HepG2 (cell line): ENCODE data around the gene FHL3. TPM values are rescaled to one million over a fixed set of nuclear protein-coding genes. Genes with fewer than 3 reads are reported as not detected.

Source experiments
- ATF1 ChIP-seq: IDR thresholded peaks from 2 replicates; pipeline ENCODE4 v1.6.1; 2016; ENCODE audit warnings: mild to moderate bottlenecking, control low read depth
- ETS1 ChIP-seq: sonication (generic); formaldehyde crosslinking; IDR thresholded peaks from 2 replicates; pipeline ENCODE4 v1.4.0; 2020; ENCODE audit warnings: missing genetic modification reagents
- FUBP1 ChIP-seq: sonication (generic); formaldehyde crosslinking; IDR thresholded peaks from 2 replicates; pipeline ENCODE4 v1.5.1; 2020; ENCODE audit warnings: missing genetic modification reagents, mild to moderate bottlenecking, borderline replicate concordance
- GTF3A ChIP-seq: sonication (generic); formaldehyde crosslinking; conservative IDR thresholded peaks from 2 replicates; pipeline ENCODE4 v1.4.0; 2020; ENCODE audit warnings: mild to moderate bottlenecking, missing genetic modification reagents
- HMGA1 ChIP-seq: sonication (generic); formaldehyde crosslinking; conservative IDR thresholded peaks from 2 replicates; pipeline ENCODE4 v1.4.0; 2020; ENCODE audit warnings: missing genetic modification reagents
- KLF15 ChIP-seq: sonication (generic); formaldehyde crosslinking; IDR thresholded peaks from 2 replicates; pipeline ENCODE4 v1.8.1; 2023; ENCODE audit warnings: borderline replicate concordance, mild to moderate bottlenecking, inconsistent platforms, missing genetic modification reagents, mixed read lengths
- NCOA5 ChIP-seq: sonication (generic); formaldehyde crosslinking; IDR thresholded peaks from 2 replicates; pipeline ENCODE4 v1.4.0; 2020; ENCODE audit warnings: missing genetic modification reagents
- PATZ1 ChIP-seq: sonication (generic); formaldehyde crosslinking; IDR thresholded peaks from 2 replicates; pipeline ENCODE4 v1.4.0; 2020; ENCODE audit warnings: missing genetic modification reagents
- ZNF292 ChIP-seq: sonication (generic); formaldehyde crosslinking; IDR thresholded peaks from 2 replicates; pipeline ENCODE4 v1.8.1; 2022; ENCODE audit warnings: mild to moderate bottlenecking, low read depth, missing genetic modification reagents, borderline replicate concordance
- ZNF383 ChIP-seq: sonication (generic); formaldehyde crosslinking; IDR thresholded peaks from 2 replicates; pipeline ENCODE4 v1.4.0; 2020; ENCODE audit warnings: missing genetic modification reagents, mild to moderate bottlenecking, borderline replicate concordance
- ZNF430 ChIP-seq: sonication (generic); formaldehyde crosslinking; IDR thresholded peaks from 2 replicates; pipeline ENCODE4 v1.9.0; 2021; ENCODE audit warnings: mild to moderate bottlenecking, missing genetic modification reagents
- ZNF530 ChIP-seq: sonication (generic); formaldehyde crosslinking; IDR thresholded peaks from 2 replicates; pipeline ENCODE4 v1.5.0; 2020; ENCODE audit warnings: low read depth, mild to moderate bottlenecking, missing genetic modification reagents
- ZNF589 ChIP-seq: sonication (generic); formaldehyde crosslinking; conservative IDR thresholded peaks from 2 replicates; pipeline ENCODE4 v1.8.0; 2022; ENCODE audit warnings: mild to moderate bottlenecking, moderate library complexity, missing genetic modification reagents
- ZNF619 ChIP-seq: sonication (generic); formaldehyde crosslinking; IDR thresholded peaks from 2 replicates; pipeline ENCODE4 v1.4.0; 2020; ENCODE audit warnings: mild to moderate bottlenecking, missing genetic modification reagents
- ZNF775 ChIP-seq: sonication (generic); formaldehyde crosslinking; IDR thresholded peaks from 2 replicates; pipeline ENCODE4 v1.4.0; 2020; ENCODE audit warnings: missing genetic modification reagents, mild to moderate bottlenecking, moderate library complexity, borderline replicate concordance
- polyA plus RNA-seq, 8 experiments: library from polyadenylated mRNA; depleted of rRNA in 3 of 8; stranded (reverse) in 7 of 8; unstranded in 1 of 8; fragments of >200 nt; fragmentation: Illumina TruSeq in 4 of 8; extraction: Trizol in 4 of 8; gene quantifications; 2 replicates each; pipeline versions ENCODE4 v1.2.1 to v1.2.3, GENCODE V29; 2011 to 2016; ENCODE audit warnings: low read depth in 4 of 8, missing spikeins in 1 of 8, mixed read lengths in 1 of 8; ENCODE audit not compliant: insufficient read depth in 1 of 8
- total RNA-seq, 5 experiments: library from RNA; depleted of rRNA; stranded (reverse); fragments of >200 nt; fragmentation: Illumina TruSeq; extraction: Trizol; gene quantifications; 2 replicates each; pipeline ENCODE4 v1.2.3, GENCODE V29; 2016; ENCODE audit warnings: low read depth in 1 of 5
- TF ChIP-seq, protein P1 (sequence below): sonication (generic); formaldehyde crosslinking; IDR thresholded peaks from 2 replicates; pipeline ENCODE4 v1.4.0; 2020; ENCODE audit warnings: mild to moderate bottlenecking, missing genetic modification reagents
- TF ChIP-seq, protein P2 (sequence below): sonication (generic); formaldehyde crosslinking; IDR thresholded peaks from 2 replicates; pipeline ENCODE4 v1.5.1; 2020; ENCODE audit warnings: missing genetic modification reagents, mild to moderate bottlenecking, borderline replicate concordance
- TF ChIP-seq, protein P3 (sequence below): IDR thresholded peaks from 2 replicates; pipeline ENCODE4 v1.6.1; 2016; ENCODE audit warnings: missing compliant biosample characterization, missing genetic modification reagents, borderline replicate concordance

The FHL3 gene
- total and polyA plus RNA-seq, 2 of the 13 experiments (the other 11 are each of a cell fraction or from before 2014, with no cell fraction given), result 2.8 to 6.6 TPM

- TF ChIP-seq ZNF292 (CRISPR knock-in tag) (peak; percentile 16; the same call in 1 of the 2 replicates), HMGA1 (no peak), ZNF430 (CRISPR knock-in tag) (peak; percentile 93), ZNF589 (CRISPR knock-in tag) (peak; percentile 82; the same call in 1 of the 2 replicates), ATF1 (CRISPR knock-in tag) (peak; percentile 98), GTF3A (0 out of 2 replicates have a peak, but pooled peaks have one; percentile 70), ZNF775 (CRISPR knock-in tag) (peak; percentile 88), ZNF383 (CRISPR knock-in tag) (no peak), FUBP1 (CRISPR knock-in tag) (0 out of 2 replicates have a peak, but pooled peaks have one; percentile 64), ZNF619 (CRISPR knock-in tag) (0 out of 2 replicates have a peak, but pooled peaks have one; percentile 93), ZNF530 (CRISPR knock-in tag) (no peak), KLF15 (CRISPR knock-in tag) (peak; percentile 94), PATZ1 (CRISPR knock-in tag) (peak; percentile 45), ETS1 (CRISPR knock-in tag) (no peak), NCOA5 (CRISPR knock-in tag) (no peak)
- TF ChIP-seq, protein P1, sequence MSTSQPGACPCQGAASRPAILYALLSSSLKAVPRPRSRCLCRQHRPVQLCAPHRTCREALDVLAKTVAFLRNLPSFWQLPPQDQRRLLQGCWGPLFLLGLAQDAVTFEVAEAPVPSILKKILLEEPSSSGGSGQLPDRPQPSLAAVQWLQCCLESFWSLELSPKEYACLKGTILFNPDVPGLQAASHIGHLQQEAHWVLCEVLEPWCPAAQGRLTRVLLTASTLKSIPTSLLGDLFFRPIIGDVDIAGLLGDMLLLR (CRISPR knock-in tag), result peak; percentile 95
- TF ChIP-seq, protein P2, sequence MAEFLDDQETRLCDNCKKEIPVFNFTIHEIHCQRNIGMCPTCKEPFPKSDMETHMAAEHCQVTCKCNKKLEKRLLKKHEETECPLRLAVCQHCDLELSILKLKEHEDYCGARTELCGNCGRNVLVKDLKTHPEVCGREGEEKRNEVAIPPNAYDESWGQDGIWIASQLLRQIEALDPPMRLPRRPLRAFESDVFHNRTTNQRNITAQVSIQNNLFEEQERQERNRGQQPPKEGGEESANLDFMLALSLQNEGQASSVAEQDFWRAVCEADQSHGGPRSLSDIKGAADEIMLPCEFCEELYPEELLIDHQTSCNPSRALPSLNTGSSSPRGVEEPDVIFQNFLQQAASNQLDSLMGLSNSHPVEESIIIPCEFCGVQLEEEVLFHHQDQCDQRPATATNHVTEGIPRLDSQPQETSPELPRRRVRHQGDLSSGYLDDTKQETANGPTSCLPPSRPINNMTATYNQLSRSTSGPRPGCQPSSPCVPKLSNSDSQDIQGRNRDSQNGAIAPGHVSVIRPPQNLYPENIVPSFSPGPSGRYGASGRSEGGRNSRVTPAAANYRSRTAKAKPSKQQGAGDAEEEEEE (CRISPR knock-in tag), result peak; percentile 74; the same call in 1 of the 2 replicates
- TF ChIP-seq, protein P3, sequence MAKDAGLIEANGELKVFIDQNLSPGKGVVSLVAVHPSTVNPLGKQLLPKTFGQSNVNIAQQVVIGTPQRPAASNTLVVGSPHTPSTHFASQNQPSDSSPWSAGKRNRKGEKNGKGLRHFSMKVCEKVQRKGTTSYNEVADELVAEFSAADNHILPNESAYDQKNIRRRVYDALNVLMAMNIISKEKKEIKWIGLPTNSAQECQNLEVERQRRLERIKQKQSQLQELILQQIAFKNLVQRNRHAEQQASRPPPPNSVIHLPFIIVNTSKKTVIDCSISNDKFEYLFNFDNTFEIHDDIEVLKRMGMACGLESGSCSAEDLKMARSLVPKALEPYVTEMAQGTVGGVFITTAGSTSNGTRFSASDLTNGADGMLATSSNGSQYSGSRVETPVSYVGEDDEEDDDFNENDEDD (CRISPR knock-in tag), result peak; percentile 99
These were observed 7.3 kb upstream of the FHL3 start, which contains the start of gene UTP11 (continued) for GRCh38 chr1:38012363-38013226.
